Germinal center (tissue), 1 donor: Measurements from ENCODE around the gene GEN1.

Experiments used
- DNase-seq: peaks from one replicate; pipeline ENCODE4 v3.0.0; 2012; ENCODE audit warnings: mixed read lengths, low spot score

The GEN1 gene

DNA sequence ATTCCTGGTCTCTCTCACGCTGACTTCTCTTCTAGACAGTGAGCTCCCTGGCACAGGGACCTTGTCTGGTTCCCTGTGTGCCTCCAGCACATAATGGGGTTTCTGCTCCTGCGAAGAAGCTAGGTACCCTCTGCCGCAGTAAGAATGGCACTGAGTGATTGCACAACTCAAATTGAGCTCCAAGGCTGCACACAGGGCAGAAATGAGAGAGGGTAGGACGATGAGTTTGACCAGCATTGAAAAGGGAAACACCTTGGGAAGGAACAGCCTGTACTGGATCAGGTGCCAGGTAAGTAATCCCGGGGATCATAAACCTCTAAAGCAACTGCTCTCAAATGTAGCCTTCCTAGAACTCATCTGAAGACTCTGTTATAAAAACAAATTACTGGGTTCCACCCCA, 41.4 kb downstream of the GEN1 start:
- no peak for DNase-seq

DNA sequence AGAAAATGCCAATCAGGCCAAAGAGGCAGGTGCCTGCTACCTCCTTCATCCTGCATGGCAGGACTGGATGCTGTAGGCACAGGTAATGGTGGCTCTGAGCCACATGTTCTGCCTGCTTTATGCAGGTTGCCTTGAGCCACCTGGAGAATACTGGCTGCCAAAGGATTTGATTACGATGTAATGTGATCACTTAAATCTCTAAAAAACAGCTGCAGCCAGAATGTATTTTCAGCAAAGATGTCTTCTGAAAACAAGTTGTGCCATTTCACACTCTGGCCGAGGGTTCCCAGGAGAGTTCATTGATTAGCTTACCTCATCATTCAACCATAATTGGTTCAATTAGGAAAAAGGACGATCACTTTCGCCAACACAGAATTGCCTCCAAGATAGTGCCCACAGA, 44.4 kb downstream of the GEN1 start:
- no peak for DNase-seq

DNA sequence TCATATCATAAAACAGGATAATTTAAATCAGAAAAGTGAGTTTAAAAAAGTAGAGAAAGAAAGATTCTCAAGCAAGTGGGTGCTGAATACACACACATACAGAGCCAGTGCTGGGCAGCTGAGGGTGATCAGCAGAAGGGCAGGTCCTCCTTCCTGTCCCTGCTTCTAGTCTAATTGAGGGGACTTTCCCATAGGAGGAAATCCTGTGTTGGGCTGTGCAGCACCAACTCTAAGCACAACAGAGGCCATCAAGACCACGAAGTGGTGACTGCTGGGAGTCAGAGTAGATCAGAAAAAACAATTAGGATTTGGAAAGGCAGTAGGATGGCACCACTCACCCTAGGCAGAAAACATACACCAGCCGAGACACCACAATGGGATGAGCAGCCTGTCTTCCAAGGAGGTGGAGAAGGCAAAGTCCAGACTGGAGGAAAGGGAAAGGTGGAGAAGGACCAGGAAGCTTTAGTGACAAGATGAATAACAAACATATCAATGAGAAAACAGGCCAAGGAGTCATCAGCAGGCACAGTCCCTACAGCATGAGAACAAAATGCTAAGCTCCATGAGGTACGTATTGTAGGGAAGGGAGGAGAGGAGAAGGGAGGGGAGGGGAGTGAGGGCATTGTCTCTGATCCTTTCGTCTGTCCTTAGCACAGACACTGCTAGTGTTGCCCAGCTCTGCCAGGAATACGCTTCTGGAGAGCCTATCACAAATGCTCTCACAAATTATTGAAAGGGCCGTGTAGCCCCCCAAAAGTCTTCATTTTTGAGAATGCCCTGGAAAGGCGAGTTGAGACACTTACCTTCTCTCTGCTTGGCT, 45.6 kb downstream of the GEN1 start:
- DNase-seq: no peak

DNA sequence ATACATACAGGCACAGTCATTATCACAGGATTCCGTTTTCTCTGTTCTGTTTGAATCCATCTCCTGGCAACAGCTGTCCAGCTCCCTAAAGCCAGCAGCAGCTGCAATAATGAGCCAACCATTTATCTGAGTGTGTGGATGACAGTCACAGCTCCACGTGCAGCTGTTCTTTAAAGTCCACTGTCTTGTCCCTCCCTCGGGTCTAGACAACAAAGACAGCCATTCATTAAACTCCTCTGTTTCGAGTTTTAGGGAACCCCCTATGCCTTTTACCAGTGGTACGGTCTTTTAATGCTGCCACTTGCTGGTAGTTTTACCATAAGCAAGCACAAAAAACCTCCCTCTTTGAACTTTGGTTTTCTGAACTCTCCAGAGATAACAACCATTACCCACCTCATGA, 46.3 kb downstream of the GEN1 start:
- DNase-seq: no peak

- no peak for DNase-seq
Observed at GRCh38 chr2:17800693-17801458, 46.9 kb downstream of the GEN1 start.

GRCh38 chr2:17803497-17803896, 49.6 kb downstream of the GEN1 start:
- DNase-seq: no peak

GRCh38 chr2:17804358-17804757, 50.4 kb downstream of the GEN1 start:
- peak; percentile 80 for DNase-seq

DNA sequence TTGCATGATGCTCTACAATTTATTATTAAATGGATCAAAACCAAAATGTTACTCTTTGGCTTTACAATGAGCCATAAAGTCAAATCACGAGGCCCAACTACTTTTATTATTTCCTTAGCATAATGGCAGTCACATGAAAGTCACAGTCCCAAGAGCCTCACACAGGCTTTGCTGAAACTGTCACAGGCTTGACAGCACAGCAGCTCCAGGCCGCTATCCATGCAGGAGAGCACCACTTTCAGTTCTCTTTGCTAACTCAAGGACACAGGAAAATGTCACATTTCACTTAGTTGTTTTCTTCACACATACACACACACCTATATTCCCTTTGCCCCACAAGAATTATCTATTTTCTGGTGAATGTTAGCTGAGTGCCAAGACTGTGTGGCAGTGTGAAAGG, 51.2 kb downstream of the GEN1 start:
- peak; percentile 39 for DNase-seq

- no peak for DNase-seq
Observed at GRCh38 chr2:17805717-17806363, 51.9 kb downstream of the GEN1 start.

DNA sequence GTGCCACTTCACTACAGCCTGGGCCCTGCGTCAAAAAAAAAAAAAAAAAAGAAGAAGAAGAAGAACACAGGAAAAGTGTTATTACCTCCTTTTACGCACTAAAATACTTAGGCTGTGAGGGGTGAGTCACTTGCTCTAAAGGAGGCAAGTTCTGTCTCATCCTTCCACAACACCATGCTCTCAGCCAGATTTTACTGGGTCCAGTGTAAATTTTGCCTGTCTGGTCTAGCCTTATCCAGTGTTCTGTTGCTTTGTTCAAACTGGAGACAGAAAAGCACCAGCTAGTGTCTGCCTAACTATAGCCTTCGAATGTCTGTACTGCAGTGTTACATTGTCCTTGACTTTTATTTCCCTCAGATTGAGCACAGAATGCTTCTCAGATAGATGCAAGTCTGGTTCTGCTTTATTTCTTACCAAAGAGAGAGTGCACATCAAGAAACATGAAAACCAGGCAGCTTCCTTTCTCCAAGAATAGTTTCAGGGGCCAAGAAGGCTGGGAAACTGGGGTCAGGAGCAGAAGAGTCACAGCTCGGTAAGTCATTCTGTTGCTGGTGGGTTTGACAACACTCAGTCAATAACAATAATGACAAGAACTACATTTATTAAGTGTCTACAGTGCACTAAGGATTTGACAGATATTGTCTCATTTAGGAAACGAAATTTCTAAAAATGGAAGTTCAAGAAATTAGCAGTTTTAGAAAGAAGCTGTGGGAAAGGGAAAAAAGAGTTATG, 59.2 kb downstream of the GEN1 start:
- no peak for DNase-seq

DNA sequence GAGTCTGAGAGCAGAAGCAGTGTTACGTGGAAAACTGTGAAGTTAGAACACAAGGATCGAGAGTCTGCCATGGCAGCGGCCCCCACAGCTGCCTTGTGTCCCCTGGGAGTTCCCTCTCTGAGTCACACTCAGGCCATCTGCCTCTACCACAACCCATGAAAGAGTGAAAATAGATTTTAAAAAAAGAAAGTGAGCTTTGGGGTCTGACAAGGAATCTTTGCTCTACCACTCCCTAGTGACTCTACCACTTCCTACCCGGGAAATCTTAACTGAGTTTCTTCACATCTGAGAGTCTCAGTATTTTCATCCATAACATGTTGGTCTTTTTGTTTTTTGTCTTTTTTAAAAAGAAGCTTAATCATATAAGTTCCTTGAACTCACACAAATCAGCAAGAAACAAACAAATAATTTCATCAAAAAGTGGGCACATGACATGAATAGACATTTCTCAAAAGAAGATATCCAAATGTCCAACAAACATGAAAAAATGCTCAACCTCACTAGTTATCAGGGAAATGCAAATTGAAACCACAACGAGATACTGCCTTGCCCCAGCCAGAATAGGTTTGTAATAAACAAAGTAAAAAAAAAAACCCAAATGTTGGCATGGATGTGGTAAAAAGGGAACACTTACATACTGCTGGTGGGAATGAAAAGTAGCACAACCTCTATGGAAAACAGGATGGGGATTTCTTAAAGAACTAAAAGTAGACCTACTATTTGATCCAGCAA, 60.0 kb downstream of the GEN1 start:
- DNase-seq: peak; percentile 57

GRCh38 chr2:17814601-17815000, 60.7 kb downstream of the GEN1 start:
- DNase-seq: no peak

DNA sequence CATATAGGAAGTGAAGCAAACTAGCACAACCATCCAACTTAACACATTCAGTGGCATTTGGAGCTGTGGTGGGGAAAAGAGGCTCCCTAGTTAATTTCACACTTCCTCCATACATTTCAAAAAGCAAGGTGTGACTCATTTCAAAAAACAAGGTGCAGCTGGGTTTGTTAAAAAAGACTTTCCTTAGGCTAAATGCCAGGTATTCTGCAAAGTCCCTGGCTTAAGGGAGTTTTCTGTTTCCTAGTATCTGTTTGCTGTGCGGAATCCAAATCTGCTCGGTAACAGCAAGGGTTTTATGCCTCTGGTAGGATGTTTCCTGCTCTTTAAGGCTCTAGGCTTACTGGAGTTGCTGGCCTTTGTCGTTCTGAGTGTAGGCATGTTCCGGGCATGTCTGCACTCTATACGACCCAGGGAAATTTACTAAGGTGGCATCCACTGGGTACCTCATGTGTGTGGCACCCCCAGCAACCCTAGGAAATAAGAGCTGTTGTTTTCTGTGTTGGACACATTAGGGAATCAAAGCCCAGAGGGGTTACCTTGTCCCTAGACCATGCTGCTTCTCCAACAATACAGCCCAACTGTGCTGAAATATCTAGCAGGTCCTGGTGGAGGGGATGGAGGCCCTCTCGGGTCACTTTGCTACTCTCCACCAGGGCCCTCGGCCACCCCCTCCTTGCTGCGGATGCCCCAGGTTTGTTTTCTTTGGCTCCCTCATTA, 61.7 kb downstream of the GEN1 start:
- DNase-seq: no peak

DNA sequence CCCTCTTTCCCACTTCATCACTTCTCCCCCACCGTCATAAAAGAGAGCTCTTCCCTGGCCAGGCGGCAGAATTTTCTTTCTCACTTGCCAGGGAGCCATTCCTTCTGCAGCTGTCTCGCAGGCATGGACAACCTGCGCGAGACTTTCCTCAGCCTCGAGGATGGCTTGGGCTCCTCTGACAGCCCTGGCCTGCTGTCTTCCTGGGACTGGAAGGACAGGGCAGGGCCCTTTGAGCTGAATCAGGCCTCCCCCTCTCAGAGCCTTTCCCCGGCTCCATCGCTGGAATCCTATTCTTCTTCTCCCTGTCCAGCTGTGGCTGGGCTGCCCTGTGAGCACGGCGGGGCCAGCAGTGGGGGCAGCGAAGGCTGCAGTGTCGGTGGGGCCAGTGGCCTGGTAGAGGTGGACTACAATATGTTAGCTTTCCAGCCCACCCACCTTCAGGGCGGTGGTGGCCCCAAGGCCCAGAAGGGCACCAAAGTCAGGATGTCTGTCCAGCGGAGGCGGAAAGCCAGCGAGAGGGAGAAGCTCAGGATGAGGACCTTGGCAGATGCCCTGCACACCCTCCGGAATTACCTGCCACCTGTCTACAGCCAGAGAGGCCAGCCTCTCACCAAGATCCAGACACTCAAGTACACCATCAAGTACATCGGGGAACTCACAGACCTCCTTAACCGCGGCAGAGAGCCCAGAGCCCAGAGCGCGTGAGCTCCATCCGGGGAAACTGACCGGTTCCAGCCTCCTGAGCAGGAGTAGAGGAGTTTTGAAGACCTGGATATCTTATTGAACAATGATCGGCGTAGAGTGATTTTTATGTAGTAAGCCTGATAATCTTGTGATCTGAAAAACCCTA, 62.7 kb downstream of the GEN1 start, which contains the start of gene MSGN1:
Gene MSGN1 (plus strand): TSS at position 65 of the 850 bp plus-strand sequence. CDS start 59 bp downstream, at position 124.
- no peak for DNase-seq

DNA sequence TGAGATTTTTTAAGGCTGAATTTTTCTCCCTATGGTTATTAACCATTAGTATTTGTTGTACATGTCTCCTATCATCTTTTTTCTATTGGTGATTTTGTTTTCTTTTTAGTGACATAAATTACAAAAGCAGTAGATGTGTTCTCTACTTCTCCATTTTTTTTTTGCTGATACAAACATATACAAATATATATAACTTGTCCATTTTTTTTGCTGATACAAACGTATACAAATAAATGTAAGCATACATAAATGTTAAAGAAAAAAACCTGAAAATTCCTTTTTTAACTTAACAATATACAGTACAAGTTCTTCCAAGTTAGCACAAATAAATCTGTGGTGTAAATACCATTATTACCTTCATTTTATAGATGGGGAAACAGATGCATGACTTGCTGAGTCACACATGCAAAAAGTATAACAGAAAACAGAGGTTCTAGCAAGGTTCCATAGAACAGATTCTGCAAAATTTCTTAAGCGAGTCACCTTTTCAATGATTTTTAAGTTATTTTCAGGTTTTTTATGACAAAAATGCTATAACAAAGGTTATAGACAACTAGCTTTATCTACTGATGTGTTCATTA, 64.4 kb downstream of the GEN1 start:
- DNase-seq: no peak

DNA sequence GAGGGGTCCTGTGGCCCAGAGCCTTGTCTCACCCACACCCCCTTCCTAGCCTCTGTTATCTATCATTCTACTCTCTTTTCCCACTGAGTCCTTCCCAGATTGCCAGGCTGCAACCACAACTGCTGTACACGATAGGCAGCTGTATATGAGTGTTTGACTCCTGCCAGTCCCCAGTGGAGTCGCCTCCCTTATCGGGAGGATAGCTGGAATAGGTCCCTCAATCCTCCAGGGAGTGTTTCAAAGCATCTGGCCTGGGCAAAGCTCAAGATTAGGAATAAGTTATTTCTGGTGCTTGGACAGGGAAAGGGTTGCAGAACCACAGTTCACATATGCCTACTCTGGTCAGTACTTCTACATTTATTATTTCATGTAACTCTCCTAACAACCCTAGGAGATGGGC, 67.1 kb downstream of the GEN1 start:
- DNase-seq: no peak

DNA sequence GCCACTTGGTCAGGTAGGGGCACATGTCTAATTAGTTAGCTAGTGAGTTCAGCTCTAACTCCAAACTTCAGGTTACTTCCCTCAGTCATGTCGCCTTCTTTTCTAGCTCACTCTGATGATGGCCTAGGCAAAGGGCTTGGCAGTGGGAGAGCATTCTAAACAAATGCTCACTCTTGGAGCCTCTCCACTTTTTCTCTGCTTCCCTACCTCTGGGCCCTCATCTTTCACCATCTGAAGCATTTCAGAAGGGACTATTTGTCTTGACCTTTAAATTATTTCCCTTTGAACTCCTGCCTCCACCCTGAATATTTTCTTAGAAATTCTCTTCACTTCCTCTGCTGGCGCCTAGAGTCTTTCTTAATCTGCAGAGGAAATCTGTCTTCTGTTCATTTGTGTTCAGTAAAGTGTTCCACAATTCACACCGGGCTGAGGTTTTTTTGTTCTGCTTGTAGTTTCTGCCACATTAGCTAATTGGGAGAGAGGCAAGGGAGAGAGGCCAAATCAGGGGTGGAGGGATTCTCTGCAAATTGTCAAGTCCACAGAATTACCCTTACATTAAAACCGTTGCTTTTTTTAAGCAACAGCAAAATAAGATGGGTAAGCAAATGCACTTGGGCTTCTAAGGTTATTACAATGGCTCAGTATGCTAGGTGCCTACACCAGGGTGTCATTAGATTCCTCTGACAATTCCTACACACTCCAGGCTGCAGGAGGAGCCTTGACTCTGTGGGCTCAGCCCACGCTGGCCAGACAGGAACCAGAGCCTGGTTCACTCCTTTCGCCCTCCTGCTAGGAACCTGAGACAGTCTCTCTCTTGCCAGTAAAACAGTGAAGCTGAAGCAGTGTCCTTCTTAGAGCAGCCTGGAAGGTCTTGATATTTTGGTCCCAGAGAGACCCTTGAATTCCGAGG, 67.9 kb downstream of the GEN1 start:
- DNase-seq: no peak

DNA sequence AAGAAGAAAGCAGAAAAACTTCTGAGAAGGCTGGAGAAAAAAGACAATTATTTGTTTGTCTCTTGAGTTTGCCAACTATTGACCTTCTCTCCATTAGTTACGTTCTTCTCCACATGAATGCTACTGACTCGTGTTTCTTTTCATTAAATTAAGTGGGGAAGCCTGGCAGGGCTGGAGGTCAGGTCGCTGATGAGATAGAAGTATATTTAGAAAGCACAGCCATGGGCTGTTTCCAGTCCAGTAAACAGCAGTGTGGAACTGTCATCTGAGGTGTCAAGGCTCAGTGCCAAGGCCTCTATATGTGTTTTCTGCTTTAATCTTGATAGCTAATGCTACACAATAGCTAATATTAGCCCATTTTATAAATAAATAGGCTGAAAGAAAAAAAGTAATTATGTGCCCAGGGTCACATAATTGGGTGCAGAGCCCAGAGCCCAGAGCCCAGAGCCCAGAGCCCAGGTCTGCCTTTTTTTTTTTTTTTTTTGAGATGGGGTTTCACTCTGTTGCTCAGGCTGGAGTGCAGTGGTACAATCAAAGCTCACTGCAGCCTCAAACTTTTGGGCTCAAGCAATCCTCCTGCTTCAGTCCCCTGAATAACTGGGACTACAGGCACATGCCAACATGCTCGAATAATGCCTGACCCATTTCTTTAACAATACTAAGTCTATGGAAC, 68.6 kb downstream of the GEN1 start:
- DNase-seq: no peak
